ENCODE results near the gene NR3C1. TPM values are rescaled to one million over a fixed set of nuclear protein-coding genes. Genes with fewer than 3 reads are reported as not detected.

The NR3C1 gene
- total RNA-seq (ENCODE audit: unreplicated experiment), result 2.3 TPM
- long read RNA-seq, result 0 reads

- no peaks in the 10 kb centered on the region for H3K36me3 Mint-ChIP-seq (ENCODE audit: unreplicated experiment)
- DNase-seq, result peak; percentile 69
- H3K4me3 Mint-ChIP-seq (ENCODE audit: unreplicated experiment), result peak within 1 kb of the TSS; percentile 96
- peaks cover 2% of the 10 kb centered on the region for H3K4me1 Mint-ChIP-seq (ENCODE audit: low read depth, unreplicated experiment)
- peak; percentile 21 for TF ChIP-seq CTCF (IDR thresholded peaks at IDR 0.05; ENCODE audit: partially characterized antibody, unreplicated experiment)
- no peak within 1 kb of the TSS for H3K27ac Mint-ChIP-seq (ENCODE audit: unreplicated experiment)
- H3K9me3 Mint-ChIP-seq (ENCODE audit: unreplicated experiment), result peaks cover 8% of the 10 kb centered on the region
- peaks cover 9% of the 10 kb centered on the region for H3K27me3 Mint-ChIP-seq (ENCODE audit: unreplicated experiment)
Observed at GRCh38 chr5:143403593-143404415, at the start of gene NR3C1. TSS of gene NR3C1 (minus strand) at chr5:143403686. CDS start at chr5:143400839, 2,847 bp downstream.

- no peak overlapping the region for H3K27ac Mint-ChIP-seq (ENCODE audit: unreplicated experiment)
- no peaks in the 10 kb centered on the region for H3K27me3 Mint-ChIP-seq (ENCODE audit: unreplicated experiment)
- H3K4me1 Mint-ChIP-seq (ENCODE audit: low read depth, unreplicated experiment), result peaks cover 9% of the 10 kb centered on the region
- H3K36me3 Mint-ChIP-seq (ENCODE audit: unreplicated experiment), result no peaks in the 10 kb centered on the region
- no peaks in the 10 kb centered on the region for H3K9me3 Mint-ChIP-seq (ENCODE audit: unreplicated experiment)
- no peak overlapping the region for H3K4me3 Mint-ChIP-seq (ENCODE audit: unreplicated experiment)
- no peak for DNase-seq
- TF ChIP-seq CTCF (IDR thresholded peaks at IDR 0.05; ENCODE audit: partially characterized antibody, unreplicated experiment), result no peak
Observed at GRCh38 chr5:143449772-143450171, 46.3 kb upstream of the NR3C1 start.

- Mint-ChIP-seq H3K27me3 (ENCODE audit: unreplicated experiment) (no peaks in the 10 kb centered on the region), H3K36me3 (ENCODE audit: unreplicated experiment) (no peaks in the 10 kb centered on the region), H3K27ac (ENCODE audit: unreplicated experiment) (no peak overlapping the region), H3K4me1 (ENCODE audit: low read depth, unreplicated experiment) (peaks cover 9% of the 10 kb centered on the region), H3K9me3 (ENCODE audit: unreplicated experiment) (no peaks in the 10 kb centered on the region), H3K4me3 (ENCODE audit: unreplicated experiment) (no peak overlapping the region)
- no peak for TF ChIP-seq CTCF (IDR thresholded peaks at IDR 0.05; ENCODE audit: partially characterized antibody, unreplicated experiment)
- no peak for DNase-seq
Observed at GRCh38 chr5:143448518-143448917, 45.0 kb upstream of the NR3C1 start.

- H3K36me3 Mint-ChIP-seq (ENCODE audit: unreplicated experiment), result no peaks in the 10 kb centered on the region
- no peaks in the 10 kb centered on the region for H3K9me3 Mint-ChIP-seq (ENCODE audit: unreplicated experiment)
- no peak overlapping the region for H3K27ac Mint-ChIP-seq (ENCODE audit: unreplicated experiment)
- no peak for TF ChIP-seq CTCF (IDR thresholded peaks at IDR 0.05; ENCODE audit: partially characterized antibody, unreplicated experiment)
- peaks cover 9% of the 10 kb centered on the region for H3K4me1 Mint-ChIP-seq (ENCODE audit: low read depth, unreplicated experiment)
- H3K27me3 Mint-ChIP-seq (ENCODE audit: unreplicated experiment), result no peaks in the 10 kb centered on the region
- H3K4me3 Mint-ChIP-seq (ENCODE audit: unreplicated experiment), result no peak overlapping the region
- no peak for DNase-seq
Observed at GRCh38 chr5:143447983-143448382, 44.5 kb upstream of the NR3C1 start.

GRCh38 chr5:143446535-143447226, 43.2 kb upstream of the NR3C1 start:
- Mint-ChIP-seq H3K27me3 (ENCODE audit: unreplicated experiment) (no peaks in the 10 kb centered on the region), H3K4me1 (ENCODE audit: low read depth, unreplicated experiment) (peaks cover 9% of the 10 kb centered on the region), H3K27ac (ENCODE audit: unreplicated experiment) (no peak overlapping the region), H3K36me3 (ENCODE audit: unreplicated experiment) (no peaks in the 10 kb centered on the region), H3K4me3 (ENCODE audit: unreplicated experiment) (no peak overlapping the region), H3K9me3 (ENCODE audit: unreplicated experiment) (no peaks in the 10 kb centered on the region)
- no peak for TF ChIP-seq CTCF (IDR thresholded peaks at IDR 0.05; ENCODE audit: partially characterized antibody, unreplicated experiment)
- DNase-seq, result no peak

Measured in glutamatergic neuron (in vitro differentiated cells).